Measurements from ENCODE around the gene DMRTC2. TPM values are rescaled to one million over a fixed set of nuclear protein-coding genes. Genes with fewer than 3 reads are reported as not detected.

Gene DMRTC2
- total and polyA plus RNA-seq, 2 of the 13 experiments (the other 11 are each of a cell fraction or from before 2014, with no cell fraction given), result not detected

- TF ChIP-seq HMG20A (CRISPR knock-in tag; IDR thresholded peaks at IDR 0.05; ENCODE audit: borderline replicate concordance), result peak; percentile 61; the same call in 1 of the 2 replicates
- no peak for TF ChIP-seq ZC3H13 (CRISPR knock-in tag; IDR thresholded peaks at IDR 0.05)
- peak; percentile 78; the same call in 1 of the 2 replicates for TF ChIP-seq ZNF503 (CRISPR knock-in tag; IDR thresholded peaks at IDR 0.05)
- no peak for TF ChIP-seq U2AF1 (optimal IDR thresholded peaks at IDR 0.05; ENCODE audit: low read depth, low read length)
- TF ChIP-seq ZNF792 (CRISPR knock-in tag; IDR thresholded peaks at IDR 0.05), result peak; percentile 56; the same call in 1 of the 2 replicates
- no peak; the same call in 1 of the 2 replicates for TF ChIP-seq SIX1 (CRISPR knock-in tag; IDR thresholded peaks at IDR 0.05; ENCODE audit: borderline replicate concordance)
- TF ChIP-seq HNF1B (CRISPR knock-in tag; IDR thresholded peaks at IDR 0.05), result peak; percentile 91
- TF ChIP-seq ZNF3 (CRISPR knock-in tag; IDR thresholded peaks at IDR 0.05), result no peak
- TF ChIP-seq PHF8 (CRISPR knock-in tag; IDR thresholded peaks at IDR 0.05), result peak; percentile 51; the same call in 1 of the 2 replicates
- TF ChIP-seq ELK4 (CRISPR knock-in tag; IDR thresholded peaks at IDR 0.05; ENCODE audit: borderline replicate concordance), result no peak
- peak; percentile 77 for TF ChIP-seq ISL2 (CRISPR knock-in tag; IDR thresholded peaks at IDR 0.05)
- TF ChIP-seq TRIM24 (CRISPR knock-in tag; IDR thresholded peaks at IDR 0.05), result no peak
- 0 out of 2 replicates have a peak, but pooled peaks have one; percentile 65 for TF ChIP-seq ZNF772 (CRISPR knock-in tag; IDR thresholded peaks at IDR 0.05)
- peak; percentile 42; the same call in 1 of the 2 replicates for TF ChIP-seq NRL (CRISPR knock-in tag; IDR thresholded peaks at IDR 0.05; ENCODE audit: borderline replicate concordance)
- TF ChIP-seq ZNF264 (CRISPR knock-in tag; IDR thresholded peaks at IDR 0.05), result 0 out of 2 replicates have a peak, but pooled peaks have one; percentile 38
- TF ChIP-seq ZNF138 (CRISPR knock-in tag; IDR thresholded peaks at IDR 0.05; ENCODE audit: low read depth), result no peak
- peak; percentile 82 for TF ChIP-seq ZNF609 (CRISPR knock-in tag; IDR thresholded peaks at IDR 0.05; ENCODE audit: borderline replicate concordance)
- peak; percentile 70 for TF ChIP-seq UBTF (CRISPR knock-in tag; IDR thresholded peaks at IDR 0.05)
These were observed 43.0 kb downstream of the DMRTC2 start (continued) for GRCh38 chr19:41887711-41888382.
